ENCODE results near the gene SH3RF1. TPM values are rescaled to one million over a fixed set of nuclear protein-coding genes. Genes with fewer than 3 reads are reported as not detected.

SH3RF1 gene
- total RNA-seq, 2 experiments from 2014 or later = 0.23 TPM; not detected in 1

GRCh38 chr4:169131556-169132208 lies 139.1 kb downstream of the SH3RF1 start:
- Mint-ChIP-seq H3K27me3 (peaks cover 5% of the 10 kb centered on the region), H3K4me1 (no peaks in the 10 kb centered on the region), H3K4me3 (no peak overlapping the region), H3K36me3 (ENCODE audit: low read depth) (no peaks in the 10 kb centered on the region), H3K27ac (no peak overlapping the region), H3K9me3 (no peaks in the 10 kb centered on the region)
- ChIA-PET CTCF (no interaction called here), POLR2A (no interaction called here)
- no peak for DNase-seq

GRCh38 chr4:169128902-169129301 lies 141.9 kb downstream of the SH3RF1 start:
- H3K4me1 Mint-ChIP-seq = no peaks in the 10 kb centered on the region

GRCh38 chr4:169127314-169127713 lies 143.4 kb downstream of the SH3RF1 start:
- Mint-ChIP-seq H3K4me1 (no peaks in the 10 kb centered on the region), H3K27ac (no peak overlapping the region), H3K36me3 (ENCODE audit: low read depth) (no peaks in the 10 kb centered on the region), H3K9me3 (no peaks in the 10 kb centered on the region), H3K4me3 (no peak overlapping the region), H3K27me3 (no peaks in the 10 kb centered on the region)
- POLR2A ChIA-PET = no interaction called here
- no peak for DNase-seq
- CTCF ChIA-PET = no interaction called here

More at GRCh38 chr4:169128902-169129301, 141.9 kb downstream of the SH3RF1 start:
- CTCF ChIA-PET = no interaction called here
- Mint-ChIP-seq H3K27me3 (no peaks in the 10 kb centered on the region), H3K36me3 (ENCODE audit: low read depth) (no peaks in the 10 kb centered on the region), H3K9me3 (no peaks in the 10 kb centered on the region), H3K27ac (no peak overlapping the region), H3K4me3 (no peak overlapping the region)
- no peak for DNase-seq
- POLR2A ChIA-PET = no interaction called here

- H3K27ac Mint-ChIP-seq = no peak overlapping the region
- POLR2A ChIA-PET = no interaction called here
- H3K4me3 Mint-ChIP-seq = no peak overlapping the region
- H3K4me1 Mint-ChIP-seq = no peaks in the 10 kb centered on the region
- CTCF ChIA-PET = no interaction called here
- H3K36me3 Mint-ChIP-seq (ENCODE audit: low read depth) = no peaks in the 10 kb centered on the region
- H3K9me3 Mint-ChIP-seq = no peaks in the 10 kb centered on the region
- H3K27me3 Mint-ChIP-seq = peaks cover 6% of the 10 kb centered on the region
- DNase-seq = no peak
Observed at GRCh38 chr4:169124661-169125060, 146.1 kb downstream of the SH3RF1 start.

- H3K9me3 Mint-ChIP-seq = no peaks in the 10 kb centered on the region
- H3K4me1 Mint-ChIP-seq = no peaks in the 10 kb centered on the region
- peaks cover 6% of the 10 kb centered on the region for H3K27me3 Mint-ChIP-seq
- H3K27ac Mint-ChIP-seq = no peak overlapping the region
- no peaks in the 10 kb centered on the region for H3K36me3 Mint-ChIP-seq (ENCODE audit: low read depth)
- H3K4me3 Mint-ChIP-seq = no peak overlapping the region
- CTCF ChIA-PET = no interaction called here
- POLR2A ChIA-PET = no interaction called here
- DNase-seq = no peak
Observed at GRCh38 chr4:169122422-169122821, 148.3 kb downstream of the SH3RF1 start.

GRCh38 chr4:169121861-169122382 lies 148.8 kb downstream of the SH3RF1 start:
- ChIA-PET CTCF (no interaction called here), POLR2A (no interaction called here)
- no peak for DNase-seq
- Mint-ChIP-seq H3K36me3 (ENCODE audit: low read depth) (no peaks in the 10 kb centered on the region), H3K9me3 (no peaks in the 10 kb centered on the region), H3K4me3 (no peak overlapping the region), H3K27me3 (peaks cover 6% of the 10 kb centered on the region), H3K4me1 (no peaks in the 10 kb centered on the region), H3K27ac (no peak overlapping the region)

- H3K27ac Mint-ChIP-seq = no peak overlapping the region
- H3K4me1 Mint-ChIP-seq = no peaks in the 10 kb centered on the region
- DNase-seq = no peak
- H3K4me3 Mint-ChIP-seq = no peak overlapping the region
- peaks cover 6% of the 10 kb centered on the region for H3K27me3 Mint-ChIP-seq
- no peaks in the 10 kb centered on the region for H3K36me3 Mint-ChIP-seq (ENCODE audit: low read depth)
- no peaks in the 10 kb centered on the region for H3K9me3 Mint-ChIP-seq
- CTCF ChIA-PET = interaction anchor here (1.0 kb wide), 1 partner anchor 18 kb away, joined by 3 read pairs; no protein-coding TSS in a partner anchor
- POLR2A ChIA-PET = no interaction called here
Observed at GRCh38 chr4:169120624-169121023, 150.1 kb downstream of the SH3RF1 start.

GRCh38 chr4:169119536-169119935 lies 151.2 kb downstream of the SH3RF1 start:
- H3K27ac Mint-ChIP-seq = no peak overlapping the region
- H3K4me3 Mint-ChIP-seq = no peak overlapping the region
- no peaks in the 10 kb centered on the region for H3K36me3 Mint-ChIP-seq (ENCODE audit: low read depth)
- ChIA-PET POLR2A (no interaction called here), CTCF (interaction anchor here (1.0 kb wide), 1 partner anchor 17 kb away, joined by 3 read pairs; no protein-coding TSS in a partner anchor)
- H3K4me1 Mint-ChIP-seq = no peaks in the 10 kb centered on the region
- peaks cover 6% of the 10 kb centered on the region for H3K27me3 Mint-ChIP-seq
- DNase-seq = no peak
- H3K9me3 Mint-ChIP-seq = no peaks in the 10 kb centered on the region

- Mint-ChIP-seq H3K4me1 (no peaks in the 10 kb centered on the region), H3K27me3 (peaks cover 6% of the 10 kb centered on the region), H3K36me3 (ENCODE audit: low read depth) (no peaks in the 10 kb centered on the region), H3K9me3 (no peaks in the 10 kb centered on the region), H3K27ac (no peak overlapping the region), H3K4me3 (no peak overlapping the region)
- DNase-seq = no peak
- POLR2A ChIA-PET = no interaction called here
- CTCF ChIA-PET = no interaction called here
Observed at GRCh38 chr4:169117591-169118081, 153.1 kb downstream of the SH3RF1 start.

GRCh38 chr4:169116270-169116901 lies 154.4 kb downstream of the SH3RF1 start:
- CTCF ChIA-PET = no interaction called here
- H3K36me3 Mint-ChIP-seq (ENCODE audit: low read depth) = no peaks in the 10 kb centered on the region
- H3K4me3 Mint-ChIP-seq = no peak overlapping the region

GRCh38 chr4:169115897-169116254 lies 154.9 kb downstream of the SH3RF1 start:
- H3K27me3 Mint-ChIP-seq = no peaks in the 10 kb centered on the region
- no peak overlapping the region for H3K27ac Mint-ChIP-seq
- H3K9me3 Mint-ChIP-seq = no peaks in the 10 kb centered on the region
- no peak overlapping the region for H3K4me3 Mint-ChIP-seq
- ChIA-PET POLR2A (no interaction called here), CTCF (no interaction called here)
- no peak for DNase-seq
- H3K4me1 Mint-ChIP-seq = no peaks in the 10 kb centered on the region
- no peaks in the 10 kb centered on the region for H3K36me3 Mint-ChIP-seq (ENCODE audit: low read depth)

More at GRCh38 chr4:169116270-169116901, 154.4 kb downstream of the SH3RF1 start:
- POLR2A ChIA-PET = no interaction called here
- DNase-seq = no peak
- Mint-ChIP-seq H3K9me3 (no peaks in the 10 kb centered on the region), H3K27me3 (peaks cover 2% of the 10 kb centered on the region), H3K4me1 (no peaks in the 10 kb centered on the region), H3K27ac (no peak overlapping the region)

GRCh38 chr4:169115144-169115896 lies 155.4 kb downstream of the SH3RF1 start:
- Mint-ChIP-seq H3K9me3 (no peaks in the 10 kb centered on the region), H3K36me3 (ENCODE audit: low read depth) (no peaks in the 10 kb centered on the region), H3K27me3 (no peaks in the 10 kb centered on the region), H3K4me3 (no peak overlapping the region), H3K27ac (no peak overlapping the region), H3K4me1 (no peaks in the 10 kb centered on the region)
- no peak for DNase-seq
- ChIA-PET CTCF (no interaction called here), POLR2A (no interaction called here)

GRCh38 chr4:169114341-169114974 lies 156.3 kb downstream of the SH3RF1 start:
- Mint-ChIP-seq H3K27ac (no peak overlapping the region), H3K4me3 (no peak overlapping the region), H3K4me1 (no peaks in the 10 kb centered on the region), H3K27me3 (no peaks in the 10 kb centered on the region), H3K9me3 (no peaks in the 10 kb centered on the region), H3K36me3 (ENCODE audit: low read depth) (no peaks in the 10 kb centered on the region)
- no peak for DNase-seq
- POLR2A ChIA-PET = no interaction called here
- CTCF ChIA-PET = no interaction called here
